ENCODE measurements around the gene SLITRK4.

GRCh38 chrX:143636831-143637230, 930 bp upstream of the SLITRK4 start:
- TF ChIP-seq EZH2 (IDR thresholded peaks at IDR 0.05; ENCODE audit: borderline replicate concordance, low read length) = no peak
- TF ChIP-seq CTCF (IDR thresholded peaks at IDR 0.05; ENCODE audit: low read length) = no peak
